ENCODE measurements around the gene SH3PXD2A.

SH3PXD2A gene

DNA sequence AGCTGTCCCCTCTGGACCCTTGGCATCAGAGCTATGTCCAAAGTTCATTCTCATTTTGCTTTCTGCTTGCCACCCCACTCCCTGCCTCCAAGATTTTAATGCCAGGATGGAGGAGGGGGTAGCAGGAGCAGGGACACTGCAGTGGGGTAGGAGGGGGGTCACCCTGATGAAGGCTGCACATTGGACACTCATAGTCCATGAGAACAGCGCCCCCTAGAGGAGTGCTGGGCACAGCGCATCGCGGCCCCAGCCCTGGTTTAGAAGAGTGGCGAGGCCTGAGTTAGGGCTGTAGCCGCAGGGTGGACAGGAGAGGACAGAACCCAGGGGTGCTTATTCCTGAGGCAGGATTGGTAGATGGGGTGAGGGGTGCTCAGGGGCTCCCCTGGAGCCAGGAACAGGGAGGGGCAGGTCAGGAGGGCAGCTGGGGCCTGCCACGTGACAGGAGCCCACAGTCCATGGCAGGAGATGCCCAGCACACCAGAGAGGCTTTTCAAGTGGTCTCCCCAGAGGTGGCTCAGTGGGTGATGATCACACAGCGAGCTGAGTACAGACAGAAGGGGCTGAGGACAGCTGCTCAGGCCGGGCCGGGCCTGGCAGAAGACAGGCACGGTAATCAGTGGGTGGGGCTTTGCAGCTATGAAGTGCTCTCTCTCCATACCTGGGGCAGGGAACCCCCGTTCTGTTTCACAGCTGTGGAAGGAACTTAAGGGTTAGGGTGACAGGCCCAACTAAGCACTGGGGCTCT lies 290.4 kb downstream of the SH3PXD2A start:
- FAIRE-seq = no peak

DNA sequence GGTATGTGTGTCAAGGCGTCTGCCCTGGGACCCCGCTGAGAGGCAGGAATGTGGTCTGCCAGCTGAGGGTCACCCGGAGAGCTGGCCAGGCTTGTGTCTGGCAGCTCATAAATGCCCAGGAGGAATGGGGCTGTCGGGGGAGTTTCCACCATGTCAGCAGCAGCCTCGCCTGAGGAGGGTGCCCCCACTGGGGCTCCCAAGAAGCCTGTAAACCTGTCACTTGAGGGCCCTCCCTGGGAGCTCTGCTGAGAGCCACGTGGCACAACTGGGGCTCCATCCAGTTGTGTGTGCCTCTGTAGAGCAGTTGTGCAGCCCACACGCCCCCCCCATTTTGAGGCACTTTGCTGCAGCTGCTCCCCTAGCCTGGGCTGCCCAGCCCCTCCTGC lies 291.3 kb downstream of the SH3PXD2A start:
- TF ChIP-seq POLR2AphosphoS5 (IDR thresholded peaks at IDR 0.05; ENCODE audit: low read depth, low read length) (no peak), POLR2A (IDR thresholded peaks at IDR 0.05; ENCODE audit: low read depth, low read length) (no peak), TAF1 (IDR thresholded peaks at IDR 0.05; ENCODE audit: borderline replicate concordance, low read depth, low read length) (no peak)
- FAIRE-seq (no peak), DNase-seq (ENCODE audit: insufficient read length) (no peak)

More for the DNA sequence above, 290.4 kb downstream of the SH3PXD2A start:
- TF ChIP-seq TAF1 (IDR thresholded peaks at IDR 0.05; ENCODE audit: borderline replicate concordance, low read depth, low read length) (no peak), POLR2AphosphoS5 (IDR thresholded peaks at IDR 0.05; ENCODE audit: low read depth, low read length) (no peak), POLR2A (IDR thresholded peaks at IDR 0.05; ENCODE audit: low read depth, low read length) (no peak)
- DNase-seq (ENCODE audit: insufficient read length) = no peak

DNA sequence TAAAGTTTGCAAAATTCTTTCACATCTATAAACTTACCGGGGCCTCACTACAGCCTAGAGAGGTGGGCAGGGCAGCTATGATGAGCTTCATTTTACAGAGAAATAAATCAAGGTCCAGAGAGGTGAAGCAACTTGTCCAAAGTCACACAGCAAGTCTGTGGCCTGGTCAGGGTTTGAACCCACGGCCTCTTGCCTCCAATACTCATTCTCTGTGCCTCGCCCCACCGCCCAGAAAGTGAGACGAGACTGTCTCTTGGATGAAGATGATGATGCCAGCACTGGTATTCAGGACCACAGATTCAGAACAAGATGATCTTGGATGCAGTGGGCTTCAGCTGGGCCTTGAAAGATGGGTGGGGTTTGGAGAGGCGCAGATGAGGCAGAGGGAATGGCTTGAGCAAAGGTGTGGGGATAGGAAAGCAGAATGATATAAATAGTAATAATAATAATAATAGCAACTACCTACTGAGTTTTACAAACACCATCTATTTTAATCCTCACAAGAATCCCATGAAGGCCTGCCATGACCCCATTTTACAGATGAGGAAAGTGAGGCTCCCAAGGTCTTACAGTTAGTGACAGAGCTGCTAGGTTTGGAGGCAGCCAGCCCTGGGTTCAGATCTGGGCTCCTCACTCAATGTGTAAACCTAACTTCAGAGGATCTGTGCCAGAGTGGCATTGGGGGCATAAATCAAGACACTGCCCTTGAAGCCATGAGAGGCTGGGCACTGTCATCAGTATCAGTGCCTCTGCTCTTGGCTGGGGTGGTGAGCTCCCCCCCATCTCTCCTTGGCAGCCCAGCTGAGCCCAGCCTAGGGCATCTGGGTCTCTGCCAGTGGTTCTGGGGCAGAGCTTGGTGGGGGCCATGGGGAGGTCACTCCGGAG lies 291.9 kb downstream of the SH3PXD2A start:
- TF ChIP-seq POLR2A (IDR thresholded peaks at IDR 0.05; ENCODE audit: low read depth, low read length) (no peak), TAF1 (IDR thresholded peaks at IDR 0.05; ENCODE audit: borderline replicate concordance, low read depth, low read length) (no peak), POLR2AphosphoS5 (IDR thresholded peaks at IDR 0.05; ENCODE audit: low read depth, low read length) (no peak)
- DNase-seq (ENCODE audit: insufficient read length) (no peak), FAIRE-seq (no peak)

DNA sequence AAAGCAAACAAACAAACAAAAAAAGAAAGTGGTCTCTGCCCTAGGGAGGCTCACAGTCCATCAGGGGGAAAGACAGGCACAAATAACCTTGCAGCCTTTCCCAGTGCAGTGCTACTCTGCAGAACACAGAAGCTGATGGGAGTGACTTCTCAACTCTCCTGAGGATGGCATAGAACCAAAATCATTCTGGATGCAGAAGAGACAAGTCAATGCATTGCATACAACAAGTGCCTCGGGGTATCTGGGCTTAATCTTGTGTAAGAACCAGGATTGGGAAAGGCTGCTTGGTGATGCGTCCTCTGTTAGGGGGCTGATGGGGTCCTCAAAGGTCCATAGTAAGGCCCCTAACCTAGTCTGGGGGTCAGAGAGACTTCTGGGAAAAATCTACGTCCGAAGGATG lies 293.0 kb downstream of the SH3PXD2A start:
- FAIRE-seq = no peak
- TF ChIP-seq POLR2A (IDR thresholded peaks at IDR 0.05; ENCODE audit: low read depth, low read length) (no peak), POLR2AphosphoS5 (IDR thresholded peaks at IDR 0.05; ENCODE audit: low read depth, low read length) (no peak), TAF1 (IDR thresholded peaks at IDR 0.05; ENCODE audit: borderline replicate concordance, low read depth, low read length) (no peak)
- no peak for DNase-seq (ENCODE audit: insufficient read length)

GRCh38 chr10:103560886-103561285 lies 294.5 kb downstream of the SH3PXD2A start:
- no peak for DNase-seq (ENCODE audit: insufficient read length)
- TF ChIP-seq POLR2A (IDR thresholded peaks at IDR 0.05; ENCODE audit: low read depth, low read length) = no peak
- TF ChIP-seq POLR2AphosphoS5 (IDR thresholded peaks at IDR 0.05; ENCODE audit: low read depth, low read length) = no peak
- no peak for TF ChIP-seq TAF1 (IDR thresholded peaks at IDR 0.05; ENCODE audit: borderline replicate concordance, low read depth, low read length)
- no peak for FAIRE-seq

GRCh38 chr10:103559776-103560175 lies 295.6 kb downstream of the SH3PXD2A start:
- no peak for FAIRE-seq
- TF ChIP-seq POLR2A (IDR thresholded peaks at IDR 0.05; ENCODE audit: low read depth, low read length) (no peak), POLR2AphosphoS5 (IDR thresholded peaks at IDR 0.05; ENCODE audit: low read depth, low read length) (no peak), TAF1 (IDR thresholded peaks at IDR 0.05; ENCODE audit: borderline replicate concordance, low read depth, low read length) (no peak)
- no peak for DNase-seq (ENCODE audit: insufficient read length)

DNA sequence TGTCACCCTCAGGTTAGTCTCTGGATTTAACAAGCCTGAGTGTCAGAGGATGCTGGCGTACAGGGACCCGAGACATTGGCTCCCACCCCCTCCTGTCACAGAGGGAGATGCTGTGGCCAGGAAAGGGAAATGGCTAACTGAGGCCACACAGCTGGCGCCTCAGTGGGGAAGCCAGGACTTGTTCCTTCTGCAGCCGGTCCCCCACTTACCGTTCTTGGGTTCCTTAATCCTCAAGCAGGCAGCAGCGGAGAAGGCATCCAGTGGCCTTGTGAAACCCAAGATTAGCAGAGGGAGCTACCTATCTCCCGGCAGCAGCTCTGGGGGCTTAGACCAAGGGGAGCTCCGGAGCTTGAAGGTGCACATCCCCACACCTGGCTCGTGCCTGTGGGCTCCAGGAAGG lies 296.5 kb downstream of the SH3PXD2A start:
- DNase-seq (ENCODE audit: insufficient read length) (no peak), FAIRE-seq (no peak)
- TF ChIP-seq POLR2A (IDR thresholded peaks at IDR 0.05; ENCODE audit: low read depth, low read length) (no peak), POLR2AphosphoS5 (IDR thresholded peaks at IDR 0.05; ENCODE audit: low read depth, low read length) (no peak), TAF1 (IDR thresholded peaks at IDR 0.05; ENCODE audit: borderline replicate concordance, low read depth, low read length) (no peak)

- FAIRE-seq (no peak), DNase-seq (ENCODE audit: insufficient read length) (no peak)
- no peak for TF ChIP-seq TAF1 (IDR thresholded peaks at IDR 0.05; ENCODE audit: borderline replicate concordance, low read depth, low read length)
- no peak for TF ChIP-seq POLR2AphosphoS5 (IDR thresholded peaks at IDR 0.05; ENCODE audit: low read depth, low read length)
Measured at GRCh38 chr10:103557455-103557854, 297.9 kb downstream of the SH3PXD2A start.

DNA sequence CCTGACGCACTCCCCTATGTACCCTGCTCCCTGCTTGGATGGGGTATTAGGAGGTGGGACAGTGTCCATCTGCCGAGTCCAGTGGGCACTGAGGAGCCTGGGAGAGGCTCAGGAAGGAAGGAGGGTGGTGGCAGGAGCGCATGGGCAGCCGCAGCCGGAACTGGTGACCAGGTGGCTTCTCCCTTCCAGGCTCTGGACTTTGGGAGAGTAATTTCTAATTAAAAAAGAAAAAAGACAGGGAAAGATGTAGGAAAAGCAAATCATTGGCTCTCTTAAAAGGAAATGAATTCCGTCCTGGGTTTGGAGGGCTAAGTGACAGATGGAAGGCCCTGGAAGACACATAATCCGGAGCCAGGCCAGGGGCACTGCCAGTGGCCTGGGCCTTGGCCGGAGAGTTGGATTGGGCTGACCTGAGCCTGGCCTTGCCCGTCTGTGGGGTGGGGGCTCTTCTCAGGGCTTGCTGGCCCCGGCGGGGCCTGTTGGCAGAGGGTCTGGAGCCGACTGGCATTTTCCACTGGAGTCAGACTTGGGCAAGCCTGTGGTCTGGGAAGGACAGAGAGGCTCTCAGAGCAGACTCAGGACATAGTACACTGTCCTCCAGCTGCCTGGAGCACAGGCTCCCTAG lies 298.9 kb downstream of the SH3PXD2A start:
- no peak for TF ChIP-seq POLR2AphosphoS5 (IDR thresholded peaks at IDR 0.05; ENCODE audit: low read depth, low read length)
- TF ChIP-seq POLR2A (IDR thresholded peaks at IDR 0.05; ENCODE audit: low read depth, low read length) = no peak
- no peak for TF ChIP-seq TAF1 (IDR thresholded peaks at IDR 0.05; ENCODE audit: borderline replicate concordance, low read depth, low read length)

GRCh38 chr10:103555712-103556111 lies 299.7 kb downstream of the SH3PXD2A start:
- FAIRE-seq (no peak), DNase-seq (ENCODE audit: insufficient read length) (no peak)
- no peak for TF ChIP-seq POLR2AphosphoS5 (IDR thresholded peaks at IDR 0.05; ENCODE audit: low read depth, low read length)

More for the DNA sequence above, 298.9 kb downstream of the SH3PXD2A start:
- FAIRE-seq = no peak
- no peak for DNase-seq (ENCODE audit: insufficient read length)

DNA sequence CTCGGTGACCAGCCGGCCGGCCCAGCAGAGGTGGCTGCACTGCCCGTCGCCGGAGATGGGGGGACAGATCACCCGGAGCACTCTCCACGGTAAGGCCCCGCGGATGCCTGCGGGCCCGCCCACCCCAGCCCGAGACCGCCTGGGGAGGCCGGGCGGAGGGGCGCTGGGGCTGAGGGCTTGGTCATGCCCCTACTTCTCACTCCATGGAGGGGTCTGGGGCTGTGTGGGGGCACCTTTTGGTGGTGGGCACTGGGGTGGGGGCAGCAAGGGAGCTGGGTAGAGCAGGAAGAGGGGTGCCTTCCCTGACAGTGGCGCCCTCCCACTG lies 300.1 kb downstream of the SH3PXD2A start:
- no peak for TF ChIP-seq TAF1 (IDR thresholded peaks at IDR 0.05; ENCODE audit: borderline replicate concordance, low read depth, low read length)
- FAIRE-seq = no peak
- no peak for DNase-seq (ENCODE audit: insufficient read length)
